DMS153 (cell line): ENCODE data around the gene RFX8.
"Not testable (repeated sequence)": the region's sequence is repeated elsewhere in the genome, so short reads cannot be mapped to it uniquely, and the experiment has no call there.

Experiments
- DNase-seq: peaks from one replicate; lab custom pipeline; 2025; lab: John Stamatoyannopoulos, UW

Gene RFX8

DNA sequence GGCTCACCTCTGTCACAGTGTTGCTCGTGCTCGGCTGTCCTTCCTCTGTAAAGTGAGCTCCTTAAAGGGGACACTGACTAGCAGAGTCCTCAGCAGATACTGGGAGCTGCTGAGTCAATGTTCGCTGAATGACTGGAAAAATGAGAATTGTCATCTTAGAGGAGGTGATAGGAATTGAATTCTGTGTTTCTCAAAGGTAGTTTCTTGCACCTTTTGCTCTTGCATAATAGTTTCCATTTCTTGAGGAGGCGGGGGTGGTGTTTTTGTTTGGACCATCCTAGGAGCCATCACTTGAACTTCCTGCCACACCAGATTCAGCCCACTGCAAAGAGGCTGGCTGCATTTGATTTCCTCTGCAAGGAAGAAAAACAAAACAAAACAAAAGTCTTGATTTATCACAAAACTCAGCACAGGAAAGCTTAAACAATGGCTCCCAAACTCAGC is 11.4 kb upstream of the RFX8 start:
- DNase-seq: no peak

DNA sequence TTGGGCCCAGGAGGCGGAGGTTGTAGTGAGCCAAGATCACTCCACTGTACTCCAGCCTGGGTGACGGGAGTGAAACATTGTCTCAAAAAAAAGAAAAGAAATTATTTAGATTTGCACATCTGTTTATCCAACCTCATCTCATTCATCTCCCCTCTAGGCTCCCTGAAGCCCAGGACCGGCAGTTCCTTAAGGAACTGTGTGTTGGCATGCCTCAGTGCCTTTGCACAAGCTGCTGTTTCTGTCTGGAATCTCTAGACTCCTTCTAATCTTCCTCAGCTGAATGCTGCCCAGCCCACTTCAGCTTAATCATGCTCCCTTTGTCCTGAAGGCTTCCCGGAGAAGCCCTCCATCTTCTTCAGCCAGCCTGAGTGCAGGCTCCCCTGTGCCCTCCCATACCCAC is 10.9 kb upstream of the RFX8 start:
- DNase-seq: no peak

DNA sequence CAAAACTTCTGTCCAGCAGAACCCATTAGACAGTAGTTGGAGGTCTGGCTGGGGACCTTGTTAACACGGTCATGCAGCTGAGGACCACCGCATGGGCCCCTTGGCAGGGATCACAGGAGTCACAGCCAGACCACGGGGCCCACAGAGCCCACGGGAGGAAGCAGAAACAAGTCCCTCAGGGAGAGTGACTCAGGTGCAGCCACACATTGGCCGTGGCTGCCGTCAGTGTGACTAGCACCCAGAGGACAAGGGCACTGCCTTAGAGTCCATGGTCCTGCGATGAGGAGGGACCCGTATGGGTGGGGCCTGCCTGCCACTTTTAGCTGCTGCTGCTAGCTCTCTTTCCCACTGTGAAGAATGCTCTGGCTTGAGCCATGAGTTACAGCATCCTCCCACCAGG is 5.9 kb upstream of the RFX8 start:
- no peak for DNase-seq

DNA sequence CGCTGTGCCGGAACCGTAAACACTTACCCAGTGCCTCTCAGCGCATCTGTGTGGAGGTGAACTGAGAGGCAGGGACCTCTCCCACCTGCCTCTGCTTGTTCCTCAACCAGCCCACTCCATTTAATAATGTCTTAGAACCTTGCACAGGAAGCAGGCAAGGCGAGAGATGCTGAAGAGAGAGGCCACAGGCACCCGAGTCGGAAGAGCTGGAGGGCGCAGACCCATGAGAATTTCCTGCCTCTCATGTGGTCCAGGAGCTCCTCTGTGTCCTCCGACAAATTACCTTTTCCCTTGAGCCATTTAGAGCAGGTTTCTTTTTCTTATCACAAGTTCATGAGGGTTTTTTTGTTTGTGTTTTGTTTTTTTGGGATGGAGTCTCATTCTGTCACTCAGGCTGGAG is 4.9 kb upstream of the RFX8 start:
- DNase-seq: no peak

DNA sequence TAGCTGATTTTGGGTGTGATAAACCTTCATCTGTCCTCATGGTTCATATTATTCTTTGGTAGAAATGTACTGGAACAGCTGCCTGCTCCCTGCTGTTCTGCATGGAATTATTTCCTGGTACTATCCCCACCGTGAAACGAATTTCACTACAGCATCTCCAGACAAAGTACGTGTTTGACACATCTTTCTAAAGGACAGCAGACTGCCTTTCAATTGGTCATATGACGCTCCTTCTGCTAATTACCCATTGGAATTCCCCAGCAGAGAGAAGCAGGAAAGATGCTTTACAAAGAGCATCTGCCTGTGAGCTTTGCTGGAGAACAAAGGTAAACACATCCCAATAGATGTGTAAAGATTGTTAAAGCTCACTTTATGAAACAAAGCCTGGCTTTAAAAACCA is 4.4 kb upstream of the RFX8 start:
- DNase-seq: peak; percentile 59

DNA sequence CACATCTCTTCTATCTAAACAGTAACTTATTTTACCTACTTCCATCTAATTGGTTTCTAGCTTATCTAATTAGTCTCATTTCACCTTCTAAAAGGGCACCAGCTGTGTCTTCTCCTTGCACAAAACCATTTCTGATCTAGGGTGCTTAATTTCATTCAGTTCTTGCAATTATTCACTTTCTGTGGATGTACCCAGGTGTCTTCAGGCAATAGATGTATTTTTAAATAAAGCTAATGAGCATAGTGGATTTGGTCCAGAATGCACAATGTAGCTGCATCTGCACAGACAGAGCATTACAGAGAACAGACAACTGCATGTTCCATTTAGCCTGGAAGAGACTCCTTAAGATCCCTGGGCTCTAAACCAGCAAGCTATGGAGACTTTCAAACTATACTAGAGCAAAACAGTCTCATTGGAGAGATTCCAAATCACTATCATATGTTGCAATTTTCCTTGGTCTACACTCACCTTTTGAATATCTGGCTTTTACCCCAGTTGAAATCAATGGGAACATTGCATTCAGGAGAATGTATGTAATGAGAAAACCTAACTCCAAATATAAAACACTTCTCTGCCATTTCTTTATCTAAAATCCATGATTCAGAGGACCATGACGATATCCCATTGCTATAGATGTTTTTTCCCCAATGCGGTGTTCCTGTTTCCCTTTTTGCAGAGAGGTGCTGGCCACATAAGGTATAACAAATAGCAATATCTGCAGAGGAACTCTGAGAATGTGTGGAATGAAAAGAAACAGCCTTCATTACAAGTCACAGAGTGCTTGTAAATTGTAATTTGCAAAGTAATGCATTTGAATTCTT is 3.5 kb upstream of the RFX8 start:
- DNase-seq: no peak

DNA sequence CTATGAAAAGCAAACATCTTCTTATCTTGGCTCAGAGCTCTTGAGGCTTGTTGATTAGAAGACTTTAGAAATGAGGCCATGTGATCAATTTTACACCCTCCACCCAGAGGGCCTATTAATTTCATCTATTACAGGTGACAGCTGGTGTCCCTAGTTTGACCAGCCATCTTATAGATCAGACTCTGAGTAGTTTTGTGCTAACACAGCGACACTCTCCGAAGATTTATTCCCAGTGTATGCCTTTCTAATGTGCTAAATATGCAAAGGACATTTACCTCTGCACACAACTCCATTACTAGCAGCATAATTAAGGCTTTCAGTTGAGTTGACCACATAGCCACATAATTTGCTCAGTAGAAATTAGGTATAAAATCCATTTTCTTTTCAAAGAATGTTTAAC is 2.6 kb upstream of the RFX8 start:
- DNase-seq: no peak

DNA sequence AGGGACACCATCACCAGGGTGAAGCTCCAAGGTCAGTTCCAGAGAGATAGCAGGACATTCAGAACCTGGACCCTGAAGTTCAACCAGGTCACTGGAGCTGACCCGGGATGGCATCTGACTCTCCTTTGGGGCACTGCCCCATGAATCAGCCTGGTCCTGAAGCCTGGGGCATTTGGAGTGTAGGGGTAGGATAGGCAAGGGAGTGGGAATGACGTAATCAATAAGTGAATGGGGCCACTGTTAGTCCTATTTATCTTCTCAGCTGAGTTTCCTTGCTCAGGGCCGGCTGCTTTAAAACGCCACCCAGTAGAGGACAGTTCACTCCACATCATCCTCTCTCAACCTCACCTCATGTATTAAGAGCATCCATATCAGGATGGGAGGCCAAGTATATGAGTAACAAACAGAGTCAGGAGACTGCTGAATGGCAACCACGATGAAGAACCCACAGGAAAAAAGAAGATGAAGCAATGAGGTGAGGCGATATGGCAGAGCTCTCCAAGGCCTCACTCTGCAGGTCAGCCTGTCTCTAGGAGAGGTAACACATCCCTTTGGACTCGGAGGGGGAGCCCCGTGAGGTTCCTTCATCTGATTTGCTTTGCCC is 1.8 kb upstream of the RFX8 start:
- DNase-seq: no peak

DNA sequence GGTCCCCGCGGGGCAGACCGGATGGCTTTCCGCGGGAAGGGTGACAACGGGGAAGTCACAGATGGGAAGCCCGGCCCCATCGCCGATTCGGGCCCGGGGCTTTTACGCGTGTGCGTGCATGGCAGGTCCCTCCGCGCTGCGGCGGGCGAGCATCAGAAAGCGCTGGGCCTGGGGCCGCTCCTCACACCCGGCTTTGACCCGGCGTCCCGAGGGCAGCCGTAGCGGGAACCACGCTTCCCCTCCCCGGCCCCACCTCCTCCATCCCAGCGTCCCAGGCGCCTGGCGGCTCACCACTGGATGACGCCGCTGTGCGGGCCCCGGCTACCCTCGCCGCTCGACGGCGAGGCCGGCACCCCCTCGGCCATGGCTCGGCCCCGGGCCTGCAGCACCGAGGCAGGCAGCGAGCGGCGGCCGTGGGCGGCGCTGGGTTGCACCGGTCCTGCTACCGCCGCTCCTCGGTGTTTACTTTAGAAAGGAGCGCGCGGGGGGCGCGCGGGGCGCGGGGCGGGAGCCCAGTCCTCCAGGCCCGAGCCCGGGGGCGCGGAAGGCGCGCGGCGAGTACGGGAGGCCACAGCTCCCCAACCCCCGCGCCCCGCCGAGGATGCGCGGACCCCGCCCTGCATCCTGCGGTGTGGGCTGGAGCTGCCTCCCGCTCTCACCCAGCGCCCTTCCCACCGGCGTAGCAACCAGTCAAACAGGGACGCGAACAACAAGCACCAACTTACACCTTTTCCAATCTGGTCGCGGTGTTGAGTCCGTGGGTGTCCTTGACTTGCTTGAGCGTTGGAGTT is 806 bp downstream of the RFX8 start:
- DNase-seq: peak; percentile 1

DNA sequence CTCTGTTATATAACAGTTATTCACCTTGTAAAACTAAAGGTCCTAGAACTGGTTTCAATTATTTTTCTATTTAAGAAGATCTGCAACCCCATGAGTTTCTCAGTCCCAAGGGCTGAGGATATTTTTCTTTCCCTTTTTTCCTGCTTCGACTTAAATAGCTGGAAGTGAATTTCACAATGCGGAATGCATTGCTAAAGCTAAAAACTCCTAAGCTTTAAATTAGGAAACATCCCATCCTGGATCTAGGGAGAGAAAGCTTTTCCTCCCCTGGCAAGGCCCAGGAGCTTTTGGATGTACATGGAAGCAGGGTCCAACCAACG is 1.4 kb downstream of the RFX8 start:
- no peak for DNase-seq

DNA sequence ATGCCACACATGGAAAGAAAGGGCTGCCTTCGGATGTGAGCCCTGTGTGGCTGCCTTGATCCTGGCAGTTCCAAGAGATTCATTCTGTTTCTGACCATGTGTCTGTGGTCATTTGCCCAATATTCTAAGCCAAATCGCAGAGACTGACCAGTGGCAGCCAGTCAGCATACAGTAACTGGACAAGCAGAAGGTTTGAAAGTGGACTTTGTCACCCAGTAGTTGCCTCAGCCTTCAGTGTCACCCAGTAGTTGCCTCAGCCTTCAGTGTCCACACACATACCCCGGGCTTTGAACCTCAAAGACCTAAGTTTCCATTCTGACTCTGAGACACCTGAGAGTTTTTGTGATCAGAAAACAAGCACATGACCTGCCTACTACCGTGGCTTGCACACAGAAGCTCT is 5.0 kb downstream of the RFX8 start:
- no peak for DNase-seq

DNA sequence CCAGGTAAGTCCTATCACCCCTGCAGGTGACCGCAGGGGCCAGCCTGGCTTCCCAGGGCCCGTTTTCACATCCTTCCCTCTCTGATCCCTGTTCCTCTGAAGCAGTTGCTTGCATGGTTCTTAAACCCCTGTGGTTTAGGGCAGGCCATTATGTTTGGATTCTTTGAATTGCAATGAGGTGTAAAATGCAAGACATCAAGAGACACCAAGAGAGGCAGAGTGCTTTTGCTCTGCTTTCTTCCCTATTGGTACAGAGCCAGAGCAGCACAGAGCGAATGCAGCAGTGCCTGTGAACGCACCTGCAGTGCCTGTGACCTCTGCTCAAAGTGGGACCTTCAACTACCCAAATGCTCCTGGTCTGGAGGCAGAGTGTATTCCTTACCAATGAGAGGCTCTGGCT is 7.6 kb downstream of the RFX8 start:
- no peak for DNase-seq

DNA sequence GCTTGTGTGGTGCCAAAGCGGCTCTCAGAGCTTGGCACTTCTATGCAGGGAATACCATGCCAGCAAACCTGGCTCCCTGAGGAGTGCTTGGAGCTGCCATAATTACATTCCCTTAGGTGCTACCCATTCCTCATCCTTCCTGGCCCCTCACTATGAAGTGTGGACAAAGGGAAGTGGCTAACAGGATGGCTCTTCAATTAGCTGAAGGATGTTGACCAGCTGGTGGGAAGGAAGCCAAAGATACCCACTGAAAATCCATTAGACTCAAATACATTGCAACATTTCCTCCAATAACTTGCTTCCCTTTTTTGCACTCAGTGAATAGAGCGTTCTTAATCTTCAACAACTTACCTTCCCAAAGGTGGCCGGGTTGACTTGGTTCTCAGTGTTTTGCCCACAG is 8.5 kb downstream of the RFX8 start:
- no peak for DNase-seq

DNA sequence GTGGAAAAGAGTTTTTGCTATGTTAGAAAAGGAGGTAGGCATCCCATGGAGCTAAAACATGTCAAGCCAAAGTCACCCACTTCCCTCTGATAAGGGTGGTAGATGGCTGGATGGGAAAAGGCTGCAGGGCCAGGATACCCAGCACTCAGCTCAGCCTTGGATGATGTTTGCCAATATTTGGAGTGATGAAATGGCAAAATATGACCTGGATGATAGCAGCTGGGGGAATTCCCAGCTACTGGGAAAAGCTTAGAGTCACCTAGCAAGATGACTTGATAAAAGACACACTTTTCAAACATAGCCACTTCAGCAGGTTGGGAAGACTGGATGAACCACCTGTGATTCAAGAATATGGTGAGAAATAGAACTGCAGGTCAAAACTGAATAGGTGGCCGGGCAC is 10.1 kb downstream of the RFX8 start:
- DNase-seq: no peak

DNA sequence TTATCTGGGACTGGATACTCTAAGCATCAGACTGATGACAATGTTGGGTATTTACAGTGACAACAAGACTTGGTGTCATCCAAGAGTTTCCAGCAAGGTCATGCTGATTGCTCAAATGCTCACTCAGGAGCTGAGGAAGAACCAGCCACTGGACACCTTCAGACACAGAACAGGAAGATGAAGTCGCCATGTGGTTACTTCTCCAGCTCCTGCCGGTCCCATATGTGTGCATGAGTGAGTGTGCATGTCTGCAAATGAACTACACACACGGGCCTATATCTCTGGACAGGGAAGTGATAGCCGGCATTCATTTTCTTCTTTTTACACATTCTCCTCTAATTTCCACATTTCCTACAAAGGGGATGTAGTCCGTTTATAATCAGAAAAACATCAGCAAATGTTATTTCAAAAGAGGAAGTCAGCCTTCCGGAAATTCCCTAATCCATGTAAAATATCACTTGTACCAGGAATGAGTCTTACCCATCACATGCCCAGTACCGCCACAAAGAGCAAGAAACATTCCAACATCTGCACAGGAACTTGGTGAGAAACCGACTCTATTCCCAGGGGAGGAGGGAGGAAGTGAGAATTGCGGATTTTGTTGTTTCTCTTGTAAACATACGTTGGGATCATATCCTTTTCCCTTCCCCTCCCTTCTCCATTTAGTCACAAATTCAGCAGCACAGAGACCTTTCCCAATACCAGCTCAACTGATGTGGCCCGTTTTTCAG is 10.8 kb downstream of the RFX8 start:
- no peak for DNase-seq

DNA sequence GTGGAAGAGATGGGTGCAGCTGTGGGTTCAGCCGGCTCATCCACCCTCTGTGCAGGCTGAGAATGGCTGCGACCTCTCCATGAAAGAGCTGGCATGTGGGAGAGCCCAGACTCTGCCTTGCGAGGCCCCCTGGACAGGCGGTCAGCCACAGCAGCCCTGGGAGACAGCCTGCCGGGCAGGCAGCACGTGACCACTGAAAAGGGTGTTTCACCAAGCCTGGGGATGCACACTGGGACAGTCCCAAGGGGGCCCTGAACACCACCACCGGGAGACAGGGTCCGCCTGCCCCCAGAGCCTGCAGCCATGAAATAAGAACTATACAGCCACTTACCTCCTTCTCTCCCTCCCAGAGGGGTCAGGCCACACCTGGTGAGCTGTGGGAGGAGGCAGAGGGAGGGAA is 11.5 kb downstream of the RFX8 start:
- DNase-seq: no peak

DNA sequence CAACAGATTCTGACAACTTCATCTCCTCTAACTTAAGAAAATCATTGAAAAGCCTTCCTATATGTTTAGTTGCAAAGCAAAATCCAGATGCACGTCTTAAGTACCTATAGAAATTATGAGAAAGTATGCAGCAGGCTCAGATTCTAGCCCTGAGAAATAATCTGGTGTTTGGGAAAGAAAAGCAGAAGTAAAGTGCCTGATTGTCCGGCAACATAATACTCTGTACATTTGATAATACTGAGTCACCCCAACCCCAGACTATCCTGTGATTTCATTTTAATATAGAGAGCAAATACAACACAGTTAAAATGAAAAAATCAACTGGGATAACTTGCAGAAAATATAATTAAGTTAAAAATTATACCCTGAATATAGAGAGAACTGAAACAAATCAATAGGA is 13.5 kb downstream of the RFX8 start:
- DNase-seq: no peak

DNA sequence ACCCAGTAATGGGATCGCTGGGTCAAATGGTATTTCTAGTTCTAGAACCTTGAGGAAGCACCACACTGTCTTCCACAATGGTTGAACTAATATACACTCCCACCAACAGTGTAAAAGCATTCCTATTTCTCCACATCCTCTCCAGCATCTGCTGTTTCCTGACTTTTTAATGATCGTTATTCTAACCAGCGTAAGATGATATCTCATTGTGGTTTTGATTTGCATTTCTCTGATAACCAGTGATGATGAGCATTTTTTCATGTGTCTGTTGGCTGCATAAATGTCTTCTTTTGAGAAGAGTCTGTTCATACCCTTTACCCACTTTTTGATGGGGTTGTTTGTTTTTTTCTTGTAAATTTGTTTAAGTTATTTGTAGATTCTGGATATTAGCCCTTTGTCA is 20.5 kb downstream of the RFX8 start:
- DNase-seq: not testable (repeated sequence)

DNA sequence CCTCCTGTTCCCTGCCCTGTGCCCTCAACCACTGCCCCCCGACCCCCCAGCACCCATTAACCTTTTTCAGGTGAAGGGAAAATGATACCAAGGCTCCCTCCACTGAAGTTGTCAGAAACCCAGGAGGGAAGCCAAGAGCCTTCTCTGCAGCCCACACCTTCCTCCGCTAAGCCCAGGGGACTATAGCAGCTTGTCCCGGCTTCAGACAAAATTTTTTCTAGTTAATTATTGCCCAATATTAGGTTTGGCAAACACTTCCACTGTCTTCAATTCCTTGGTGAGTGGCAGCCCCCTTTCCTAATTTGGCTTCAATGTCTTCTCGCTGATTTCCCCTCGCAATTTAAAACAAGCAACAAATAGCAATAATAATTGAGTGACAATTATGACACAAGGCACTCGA is 23.9 kb downstream of the RFX8 start:
- no peak for DNase-seq

DNA sequence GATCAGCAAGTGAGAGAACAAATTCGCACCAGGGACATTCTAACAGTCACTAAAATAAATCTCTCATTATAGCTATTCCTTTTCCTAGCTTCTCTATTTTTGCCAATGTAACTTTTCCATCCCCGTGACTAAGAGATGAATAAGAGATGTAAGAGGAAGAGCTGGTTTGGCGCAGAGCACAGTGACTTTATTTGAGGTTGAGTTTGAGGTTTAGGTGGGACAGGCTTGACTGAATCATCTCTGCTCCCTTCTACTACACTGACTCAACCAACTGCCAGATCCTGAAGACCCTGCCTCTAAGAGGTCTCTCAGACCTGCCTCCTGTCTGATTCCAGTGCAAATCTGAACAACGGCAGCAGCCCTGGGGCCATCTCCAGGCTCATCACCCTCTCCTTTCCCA is 28.0 kb downstream of the RFX8 start:
- no peak for DNase-seq

DNA sequence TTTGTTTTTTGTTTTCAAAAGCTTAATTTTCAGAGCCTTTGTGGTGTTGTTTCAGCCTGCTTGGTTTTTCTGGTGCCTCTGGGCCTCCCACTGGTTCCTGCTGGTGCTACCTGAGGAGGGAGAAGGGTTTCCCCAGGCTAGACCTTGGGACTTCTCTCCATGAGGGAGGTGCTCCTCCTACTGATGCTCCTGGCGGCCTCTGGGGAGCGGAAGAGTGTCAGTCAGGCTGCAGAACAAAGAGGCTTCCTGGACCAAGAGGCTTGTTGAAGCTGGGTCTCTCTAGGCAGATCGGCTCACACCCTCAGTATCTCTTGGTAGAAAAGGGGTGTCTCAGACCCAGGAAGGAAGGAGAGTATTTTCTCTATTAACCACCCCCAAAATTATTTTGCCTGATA is 32.2 kb downstream of the RFX8 start:
- no peak for DNase-seq

DNA sequence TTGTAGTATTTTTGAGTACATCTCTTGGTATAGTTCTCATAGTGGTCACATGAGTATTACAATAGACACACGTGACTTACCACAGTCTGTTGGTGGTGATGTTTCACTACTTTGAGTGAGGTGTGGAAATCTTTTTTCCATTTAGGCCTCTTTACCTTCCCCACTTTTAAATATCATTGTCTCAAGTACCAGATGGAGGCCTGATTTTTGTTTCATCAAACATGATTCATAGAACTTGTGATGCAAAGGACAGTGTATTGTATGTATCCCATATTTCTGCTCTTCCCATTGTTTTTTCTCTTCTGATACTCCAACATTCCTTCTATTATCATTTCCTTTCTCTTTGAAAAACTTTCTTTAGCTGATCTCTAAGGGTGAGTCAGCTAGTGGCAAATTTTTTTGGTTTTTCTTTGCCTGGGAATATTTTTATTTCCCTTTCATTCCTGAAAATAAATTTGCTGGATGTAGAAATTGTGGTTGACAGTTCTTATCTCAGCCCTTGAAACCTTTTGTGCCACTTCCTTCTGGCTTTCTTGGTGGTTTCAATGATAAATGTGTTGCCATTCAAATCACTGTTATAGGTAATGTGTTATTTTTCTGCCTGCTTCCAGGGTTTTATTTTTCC is 32.8 kb downstream of the RFX8 start:
- DNase-seq: no peak
